Liver (tissue), 9 donors: ENCODE results near the gene CYP4F22. TPM values are rescaled to one million over a fixed set of nuclear protein-coding genes. Genes with fewer than 3 reads are reported as not detected.
"Not testable (repeated sequence)": the region's sequence is repeated elsewhere in the genome, so short reads cannot be mapped to it uniquely, and the experiment has no call there.

Experiments used
- DNase-seq: peaks from one replicate; pipeline ENCODE4 v3.0.0-alpha.2; 2017; ENCODE audit warnings: low spot score
- H3K27ac ChIP-seq, 2 donors: one replicate each; pipeline ENCODE4 v1.7.0; 2013; ENCODE audit warnings: inconsistent platforms in 2 of 2, low read length in 2 of 2, control low read depth in 1 of 2, low read depth in 1 of 2, mild to moderate bottlenecking in 1 of 2
- H3K27me3 ChIP-seq, 4 donors: one replicate each; pipeline versions ENCODE4 v1.6.1 to v1.7.0; 2013; ENCODE audit warnings: low read length in 3 of 4, inconsistent platforms in 1 of 4, mild to moderate bottlenecking in 1 of 4, moderate library complexity in 1 of 4; ENCODE audit not compliant: control insufficient read depth in 4 of 4, insufficient read depth in 4 of 4
- H3K36me3 ChIP-seq, 4 donors: one replicate each; pipeline versions ENCODE4 v1.6.1 to v1.7.0; 2013; ENCODE audit warnings: low read length in 3 of 4, mild to moderate bottlenecking in 3 of 4, low read depth in 1 of 4, moderate library complexity in 1 of 4; ENCODE audit not compliant: control insufficient read depth in 4 of 4, insufficient read depth in 3 of 4
- H3K4me1 ChIP-seq, 4 donors: one replicate each; pipeline versions ENCODE4 v1.6.1 to v1.7.0; 2013; ENCODE audit warnings: low read length in 3 of 4, mild to moderate bottlenecking in 3 of 4, moderate library complexity in 1 of 4; ENCODE audit not compliant: control insufficient read depth in 4 of 4, insufficient read depth in 4 of 4
- H3K4me3 ChIP-seq, 3 donors: one replicate each; pipeline versions ENCODE4 v1.6.1 to v1.7.0; 2013; ENCODE audit warnings: low read length in 3 of 3, control low read depth in 1 of 3, low read depth in 1 of 3, mild to moderate bottlenecking in 1 of 3
- H3K9ac ChIP-seq, 2 donors: one replicate each; pipeline ENCODE4 v1.7.0; 2013; ENCODE audit warnings: low read length in 2 of 2, mild to moderate bottlenecking in 2 of 2, moderate library complexity in 2 of 2, control low read depth in 1 of 2, low read depth in 1 of 2
- H3K9me3 ChIP-seq, 4 donors: one replicate each; pipeline versions ENCODE4 v1.6.1 to v1.7.0; 2013; ENCODE audit warnings: low read length in 3 of 4; ENCODE audit not compliant: control insufficient read depth in 4 of 4
- ATF3 ChIP-seq: IDR thresholded peaks from 2 replicates; pipeline ENCODE4 v1.6.1; 2016; ENCODE audit warnings: antibody characterized with exemption
- EGR1 ChIP-seq, 2 donors: IDR thresholded peaks; 2 replicates each; pipeline ENCODE4 v1.6.1; 2016 to 2018; ENCODE audit warnings: antibody characterized with exemption in 2 of 2, low read depth in 2 of 2
- HNF4A ChIP-seq, 2 donors: conservative IDR thresholded peaks; 2 replicates each; pipeline ENCODE4 v1.6.1; 2016; ENCODE audit warnings: antibody characterized with exemption in 2 of 2, mild to moderate bottlenecking in 2 of 2
- NR2F2 ChIP-seq: IDR thresholded peaks from 2 replicates; pipeline ENCODE4 v1.6.1; 2016; ENCODE audit warnings: antibody characterized with exemption
- RXRA ChIP-seq, 2 donors: IDR thresholded peaks; 2 replicates each; pipeline ENCODE4 v1.6.1; 2017 to 2018; ENCODE audit warnings: antibody characterized with exemption in 2 of 2, mild to moderate bottlenecking in 1 of 2
- TAF1 ChIP-seq: conservative IDR thresholded peaks from 2 replicates; pipeline ENCODE4 v1.6.1; 2016; ENCODE audit warnings: antibody characterized with exemption, mild to moderate bottlenecking
- YY1 ChIP-seq: IDR thresholded peaks from 2 replicates; pipeline ENCODE4 v1.6.1; 2016; ENCODE audit warnings: antibody characterized with exemption, mild to moderate bottlenecking
- ZBTB33 ChIP-seq: IDR thresholded peaks from 2 replicates; pipeline ENCODE4 v1.6.1; 2016; ENCODE audit warnings: antibody characterized with exemption
- WGBS: extraction: QIAGEN DNeasy Blood & Tissue Kit; methylation state at CpG from one replicate; pipeline ENCODE4 v1.1.7; 2013; 5-methylcytosine and 5-hydroxymethylcytosine counted together
- polyA plus RNA-seq, 2 donors: library from polyadenylated mRNA; stranded (reverse) in 1 of 2; unstranded in 1 of 2; fragments of 200-250 nt in 1 of 2; fragments of >200 nt in 1 of 2; fragmentation: Nextera tagmentation in 1 of 2; extraction: Ambion mirVana in 1 of 2; gene quantifications; one replicate each; pipeline versions ENCODE4 v1.2.1 to v1.2.3, GENCODE V29; 2013 to 2015
- total RNA-seq, 2 donors: library from RNA; depleted of rRNA; stranded (reverse); fragments of >200 nt; gene quantifications; one replicate each; pipeline ENCODE4 v1.2.3, GENCODE V29; 2014
- donor health status: healthy.
- donor health status: healthy.
- donor health status: healthy.
- donor health status: healthy.
- donor health status: healthy.

The CYP4F22 gene
- total and polyA plus RNA-seq, 4 donors, result 0.42 to 3.9 (median 1.9) TPM

GRCh38 chr19:15591796-15592195 lies 83.5 kb downstream of the CYP4F22 start (continued):
- TF ChIP-seq ATF3 (no peak), NR2F2 (no peak), YY1 (no peak), EGR1 (IDR thresholded peaks at IDR 0.05; ENCODE audit: low read depth in 2 of 2) (no peak), ZBTB33 (no peak)

- not testable (repeated sequence) for H3K36me3 ChIP-seq, H3K9me3 ChIP-seq, H3K27ac ChIP-seq, H3K4me3 ChIP-seq, H3K4me1 ChIP-seq, DNase-seq, H3K9ac ChIP-seq, H3K27me3 ChIP-seq
- WGBS, result 30% methylated on average over 5 of the region's 5 CpGs
Measured at GRCh38 chr19:15592506-15592905, 84.2 kb downstream of the CYP4F22 start.

GRCh38 chr19:15593766-15594165 lies 85.4 kb downstream of the CYP4F22 start:
- H3K27ac ChIP-seq, H3K9me3 ChIP-seq, H3K27me3 ChIP-seq, DNase-seq, H3K36me3 ChIP-seq, H3K4me1 ChIP-seq, H3K9ac ChIP-seq, H3K4me3 ChIP-seq: not testable (repeated sequence)
- WGBS, result 66% methylated on average over 4 of the region's 4 CpGs

GRCh38 chr19:15595069-15595468 lies 86.7 kb downstream of the CYP4F22 start:
- H3K4me3 ChIP-seq, result no peak overlapping the region
- TF ChIP-seq NR2F2 (no peak), HNF4A (conservative IDR thresholded peaks at IDR 0.05) (no peak), TAF1 (no peak), RXRA (IDR thresholded peaks at IDR 0.05) (no peak)
- no peaks in the 10 kb centered on the region for H3K36me3 ChIP-seq
- WGBS, result 45% methylated on average over 6 of the region's 6 CpGs
- H3K9me3 ChIP-seq, result peaks cover 0 to 7% (median 1%) of the 10 kb centered on the region in 4 donors
- no peaks in the 10 kb centered on the region for H3K27me3 ChIP-seq
- no peaks in the 10 kb centered on the region for H3K4me1 ChIP-seq
- no peak overlapping the region for H3K27ac ChIP-seq
- H3K9ac ChIP-seq, result no peak overlapping the region
- no peak for DNase-seq

Other genes starting within 250 kb of the CYP4F22 start
- gene BRD4, start 176.0 kb upstream of the CYP4F22 start, total RNA-seq, result 10 to 100 TPM; 20.2 to 20.7 TPM
- gene BRD4, start 176.0 kb upstream of the CYP4F22 start, polyA plus RNA-seq, result 10 to 100 TPM; 13.6 to 25.8 TPM
- gene AKAP8, start 128.7 kb upstream of the CYP4F22 start, total RNA-seq, result 10 to 100 TPM; 12.0 to 12.4 TPM
- 1 to 10 TPM; 7.5 to 7.7 TPM for gene AKAP8, start 128.7 kb upstream of the CYP4F22 start, polyA plus RNA-seq
- gene AKAP8L, start 89.5 kb upstream of the CYP4F22 start, total RNA-seq, result 10 to 100 TPM; 65.3 to 67.1 TPM
- 10 to 100 TPM; 16.4 to 20.5 TPM for gene AKAP8L, start 89.5 kb upstream of the CYP4F22 start, polyA plus RNA-seq
- 1 to 10 TPM; 7.5 to 9.6 TPM for gene WIZ, start 58.6 kb upstream of the CYP4F22 start, total RNA-seq
- gene WIZ, start 58.6 kb upstream of the CYP4F22 start, polyA plus RNA-seq, result 10 to 100 TPM in 1 of 2 donors, 1 to 10 TPM in 1; 3.8 to 12.7 TPM
- 1 to 10 TPM; 1.3 to 1.5 TPM for gene RASAL3, start 44.0 kb upstream of the CYP4F22 start, total RNA-seq
- under 1 TPM; 0.76 to 0.91 TPM for gene RASAL3, start 44.0 kb upstream of the CYP4F22 start, polyA plus RNA-seq
- 10 to 100 TPM in 1 of 2 donors, 1 to 10 TPM in 1; 9.9 to 68.5 TPM for gene PGLYRP2, start 29.0 kb upstream of the CYP4F22 start, total RNA-seq
- 100 to 1,000 TPM; 116 to 134 TPM for gene PGLYRP2, start 29.0 kb upstream of the CYP4F22 start, polyA plus RNA-seq
- gene CYP4F8, start 106.7 kb downstream of the CYP4F22 start, total RNA-seq, result not detected
- gene CYP4F8, start 106.7 kb downstream of the CYP4F22 start, polyA plus RNA-seq, result not detected
- gene CYP4F3, start 132.4 kb downstream of the CYP4F22 start, total RNA-seq, result 100 to 1,000 TPM in 1 of 2 donors, 10 to 100 TPM in 1; 58.4 to 168 TPM
- 100 to 1,000 TPM; 119 to 137 TPM for gene CYP4F3, start 132.4 kb downstream of the CYP4F22 start, polyA plus RNA-seq
- gene CYP4F12, start 164.6 kb downstream of the CYP4F22 start, total RNA-seq, result 10 to 100 TPM; 19.0 to 31.0 TPM
- gene CYP4F12, start 164.6 kb downstream of the CYP4F22 start, polyA plus RNA-seq, result 10 to 100 TPM; 14.6 to 64.0 TPM
- gene OR10H2, start 219.5 kb downstream of the CYP4F22 start, total RNA-seq, result not detected
- not detected for gene OR10H2, start 219.5 kb downstream of the CYP4F22 start, polyA plus RNA-seq
- gene OR10H3, start 229.5 kb downstream of the CYP4F22 start, total RNA-seq, result not detected
- not detected for gene OR10H3, start 229.5 kb downstream of the CYP4F22 start, polyA plus RNA-seq